Fibroblast of pulmonary artery (primary cell): ENCODE data around the gene ZCCHC7.

Experiments used
- DNase-seq: peaks from one replicate; pipeline ENCODE4 v3.0.0-alpha.2; 2010; ENCODE audit warnings: low read depth
- H3K4me3 ChIP-seq: replicated peaks from 2 replicates; pipeline ENCODE4 v1.5.1; 2011; ENCODE audit warnings: low read depth, mild to moderate bottlenecking, control low read depth, low read length, moderate library complexity
- TF ChIP-seq, protein P1 (sequence below): IDR thresholded peaks from 2 replicates; pipeline ENCODE4 v1.5.1; 2011; ENCODE audit warnings: mild to moderate bottlenecking, control low read depth, low read length, inconsistent platforms; ENCODE audit errors: missing control alignments

ZCCHC7 gene

GRCh38 chr9:37220971-37221370 is 100.6 kb downstream of the ZCCHC7 start:
- H3K4me3 ChIP-seq: no peak overlapping the region
- TF ChIP-seq, protein P1, sequence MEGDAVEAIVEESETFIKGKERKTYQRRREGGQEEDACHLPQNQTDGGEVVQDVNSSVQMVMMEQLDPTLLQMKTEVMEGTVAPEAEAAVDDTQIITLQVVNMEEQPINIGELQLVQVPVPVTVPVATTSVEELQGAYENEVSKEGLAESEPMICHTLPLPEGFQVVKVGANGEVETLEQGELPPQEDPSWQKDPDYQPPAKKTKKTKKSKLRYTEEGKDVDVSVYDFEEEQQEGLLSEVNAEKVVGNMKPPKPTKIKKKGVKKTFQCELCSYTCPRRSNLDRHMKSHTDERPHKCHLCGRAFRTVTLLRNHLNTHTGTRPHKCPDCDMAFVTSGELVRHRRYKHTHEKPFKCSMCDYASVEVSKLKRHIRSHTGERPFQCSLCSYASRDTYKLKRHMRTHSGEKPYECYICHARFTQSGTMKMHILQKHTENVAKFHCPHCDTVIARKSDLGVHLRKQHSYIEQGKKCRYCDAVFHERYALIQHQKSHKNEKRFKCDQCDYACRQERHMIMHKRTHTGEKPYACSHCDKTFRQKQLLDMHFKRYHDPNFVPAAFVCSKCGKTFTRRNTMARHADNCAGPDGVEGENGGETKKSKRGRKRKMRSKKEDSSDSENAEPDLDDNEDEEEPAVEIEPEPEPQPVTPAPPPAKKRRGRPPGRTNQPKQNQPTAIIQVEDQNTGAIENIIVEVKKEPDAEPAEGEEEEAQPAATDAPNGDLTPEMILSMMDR: no peak
- peak; percentile 45 for DNase-seq

GRCh38 chr9:37221489-37222106 is 101.2 kb downstream of the ZCCHC7 start:
- no peak overlapping the region for H3K4me3 ChIP-seq
- DNase-seq: no peak
- TF ChIP-seq, protein P1: no peak

GRCh38 chr9:37229455-37229854 is 109.1 kb downstream of the ZCCHC7 start:
- DNase-seq: no peak
- TF ChIP-seq, protein P1: no peak

GRCh38 chr9:37229882-37230482 is 109.6 kb downstream of the ZCCHC7 start:
- no peak overlapping the region for H3K4me3 ChIP-seq
- TF ChIP-seq, protein P1: no peak
- peak; percentile 20 for DNase-seq

More at GRCh38 chr9:37229455-37229854, 109.1 kb downstream of the ZCCHC7 start:
- no peak overlapping the region for H3K4me3 ChIP-seq

- TF ChIP-seq, protein P1: no peak
- no peak for DNase-seq
- H3K4me3 ChIP-seq: no peak overlapping the region
These were observed 116.4 kb downstream of the ZCCHC7 start for GRCh38 chr9:37236822-37237221.

GRCh38 chr9:37238122-37238521 is 117.7 kb downstream of the ZCCHC7 start:
- TF ChIP-seq, protein P1: no peak
- no peak for DNase-seq
- no peak overlapping the region for H3K4me3 ChIP-seq

GRCh38 chr9:37239224-37239859 is 119.0 kb downstream of the ZCCHC7 start:
- no peak for DNase-seq
- no peak overlapping the region for H3K4me3 ChIP-seq
- TF ChIP-seq, protein P1: no peak
